ENCODE data around the gene HDAC3. TPM values are rescaled to one million over a fixed set of nuclear protein-coding genes. Genes with fewer than 3 reads are reported as not detected.

The HDAC3 gene
- polyA plus RNA-seq, 1 donor from 2014 or later: 96.1 TPM

DNA sequence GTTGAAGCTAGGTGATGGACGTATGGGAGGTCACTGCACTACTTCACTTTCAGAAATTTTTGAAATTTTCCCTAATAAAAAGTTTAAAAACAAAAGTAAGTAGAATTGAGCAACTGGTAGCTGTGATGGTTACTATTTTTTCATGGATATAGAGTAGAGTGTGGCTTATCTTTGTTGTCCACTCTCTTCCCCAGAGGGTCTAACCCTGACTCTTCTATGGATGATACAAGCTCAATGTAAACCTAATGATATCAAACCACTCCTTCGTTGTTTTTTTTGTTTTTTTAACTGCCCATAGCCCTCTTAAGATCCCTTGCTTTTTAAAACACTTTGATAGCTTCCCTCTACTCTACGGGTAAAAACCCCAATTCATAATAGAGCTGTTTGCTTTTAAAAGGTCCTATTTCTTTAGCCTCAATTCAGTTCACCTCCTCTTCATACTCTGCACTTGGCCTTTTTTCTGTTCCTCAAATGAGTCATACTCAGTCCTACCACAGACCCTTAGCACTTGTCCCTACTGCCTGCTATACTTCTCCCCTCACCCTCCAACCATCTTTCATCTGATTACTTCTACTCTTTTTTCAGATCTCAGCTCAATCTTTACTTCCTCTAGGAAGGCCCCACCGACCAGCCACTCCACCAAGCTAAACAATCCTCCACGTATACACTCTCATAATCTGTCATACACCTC lies 2.6 kb downstream of the HDAC3 start:
- Mint-ChIP-seq H3K27ac (peak overlapping the region in 1 of 3 donors; percentile 70), H3K4me1 (peaks cover 29 to 36% (median 31%) of the 10 kb centered on the region in 3 donors), H3K36me3 (peaks cover 3% of the 10 kb centered on the region), H3K9me3 (no peaks in the 10 kb centered on the region), H3K4me3 (peak overlapping the region in 3 of 4 donors; percentile 9 to 91 (median 12)), H3K27me3 (no peaks in the 10 kb centered on the region)

DNA sequence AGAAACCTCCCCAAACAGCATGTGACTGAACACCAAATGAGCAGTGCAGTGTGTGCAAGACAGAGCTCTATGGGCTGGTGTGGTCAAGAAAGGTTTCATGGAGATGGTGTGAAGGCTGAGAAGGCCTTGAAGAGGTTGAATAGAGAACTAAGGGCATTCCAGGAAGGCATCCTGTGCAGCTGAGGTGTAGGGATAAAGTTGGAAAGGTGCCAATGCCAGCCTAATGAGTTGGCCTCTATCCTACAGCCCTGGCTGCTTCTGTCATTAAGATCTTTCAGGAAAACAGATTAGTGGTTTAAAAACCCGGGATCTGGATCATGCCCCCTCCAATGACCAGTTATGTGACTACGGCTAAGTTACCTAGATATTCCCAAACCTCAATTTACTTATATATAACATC lies 4.0 kb downstream of the HDAC3 start:
- no peak overlapping the region for H3K27ac Mint-ChIP-seq
- peaks cover 27 to 31% (median 28%) of the 10 kb centered on the region in 3 donors for H3K4me1 Mint-ChIP-seq
- no peaks in the 10 kb centered on the region for H3K27me3 Mint-ChIP-seq
- peaks cover 3% of the 10 kb centered on the region for H3K36me3 Mint-ChIP-seq
- no peaks in the 10 kb centered on the region for H3K9me3 Mint-ChIP-seq
- H3K4me3 Mint-ChIP-seq: peak overlapping the region in 1 of 4 donors; percentile 40

DNA sequence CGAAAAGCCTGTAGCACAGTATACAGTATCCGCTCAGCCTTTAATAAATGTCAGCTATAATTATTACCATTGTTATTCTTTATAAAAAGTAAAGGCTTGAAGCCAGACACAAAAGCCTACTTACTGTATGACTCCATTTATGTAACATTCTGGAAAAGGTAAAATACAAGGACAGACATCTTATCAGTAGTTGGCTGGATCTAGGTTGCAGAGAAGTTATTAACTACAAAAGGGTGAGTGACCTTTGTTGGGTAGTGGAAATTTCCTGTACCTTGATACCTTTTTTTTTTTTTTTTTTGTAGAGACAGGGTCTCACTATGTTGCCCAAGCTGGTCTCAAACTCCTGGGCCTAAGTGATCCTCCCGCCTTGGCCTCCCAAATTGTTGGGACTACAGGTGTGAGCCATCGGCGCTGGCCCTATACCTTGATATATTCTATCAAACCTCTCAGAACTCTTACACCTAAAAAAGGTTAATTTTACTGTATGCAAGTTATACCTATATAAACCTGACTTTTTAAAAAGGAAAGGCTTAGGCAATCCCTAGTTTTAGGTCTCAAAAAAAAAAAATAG lies 6.0 kb downstream of the HDAC3 start:
- H3K4me3 Mint-ChIP-seq: no peak overlapping the region
- H3K27ac Mint-ChIP-seq: no peak overlapping the region
- H3K4me1 Mint-ChIP-seq: peaks cover 21 to 24% (median 21%) of the 10 kb centered on the region in 3 donors
- no peaks in the 10 kb centered on the region for H3K27me3 Mint-ChIP-seq
- H3K9me3 Mint-ChIP-seq: no peaks in the 10 kb centered on the region
- peaks cover 3% of the 10 kb centered on the region for H3K36me3 Mint-ChIP-seq

DNA sequence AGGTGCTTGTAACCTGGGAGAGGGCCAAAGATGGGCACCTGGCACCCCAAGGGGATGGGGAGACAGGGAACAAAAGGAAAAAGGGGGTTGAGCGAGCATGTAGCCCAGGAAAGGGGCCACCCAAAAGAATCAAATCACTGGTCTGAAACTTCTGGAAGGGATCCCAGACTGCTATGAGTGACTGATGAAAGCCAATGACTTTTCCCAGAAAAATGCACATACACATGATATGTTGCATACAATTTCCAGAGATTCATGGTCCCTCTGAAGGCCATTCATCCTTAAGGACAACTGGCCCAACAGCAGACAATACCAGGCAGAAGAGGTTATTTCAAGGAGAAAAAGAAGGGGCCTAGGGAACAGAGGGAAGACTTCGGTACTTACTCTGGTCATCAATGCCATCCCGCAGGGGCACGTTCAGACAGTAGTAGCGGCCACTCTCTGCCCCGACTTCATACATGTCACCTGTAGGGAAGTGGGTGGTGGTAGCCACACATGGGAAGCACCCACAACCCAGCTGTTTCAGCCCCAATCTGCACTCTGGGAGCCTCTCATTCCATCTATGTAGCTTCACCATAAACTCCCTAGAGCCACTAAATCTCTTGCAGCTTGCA lies 8.4 kb downstream of the HDAC3 start:
- Mint-ChIP-seq H3K4me1 (peaks cover 7 to 19% (median 13%) of the 10 kb centered on the region in 3 donors), H3K4me3 (no peak overlapping the region), H3K27me3 (no peaks in the 10 kb centered on the region), H3K9me3 (no peaks in the 10 kb centered on the region), H3K27ac (no peak overlapping the region), H3K36me3 (peaks cover 3% of the 10 kb centered on the region)

DNA sequence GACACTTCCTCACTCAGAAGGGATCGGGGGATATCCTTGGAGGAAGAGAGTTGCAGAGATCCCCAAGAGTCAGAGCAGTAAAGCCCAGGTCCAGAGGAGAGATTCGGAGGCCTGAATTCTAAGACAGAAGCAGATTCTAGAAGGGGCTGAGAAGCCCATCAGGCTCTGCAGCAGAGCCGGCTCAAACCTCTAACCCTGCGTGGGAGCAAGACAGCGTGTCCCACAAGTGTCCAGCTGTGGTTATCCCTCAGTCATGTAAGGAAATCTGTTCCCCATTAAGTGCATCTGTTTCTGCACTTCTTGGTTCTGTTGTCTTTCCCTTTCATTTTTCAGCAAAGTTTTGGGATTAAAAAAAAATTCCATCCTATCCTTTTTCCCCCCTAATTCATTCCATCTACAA lies 13.0 kb downstream of the HDAC3 start:
- peak overlapping the region in 3 of 4 donors; percentile 23 to 85 (median 31) for H3K4me3 Mint-ChIP-seq
- no peaks in the 10 kb centered on the region for H3K27me3 Mint-ChIP-seq
- H3K27ac Mint-ChIP-seq: peak overlapping the region; percentile 23 to 86 (median 23)
- H3K36me3 Mint-ChIP-seq: peaks cover 3% of the 10 kb centered on the region
- peaks cover 15 to 22% (median 15%) of the 10 kb centered on the region in 3 donors for H3K4me1 Mint-ChIP-seq
- H3K9me3 Mint-ChIP-seq: no peaks in the 10 kb centered on the region

DNA sequence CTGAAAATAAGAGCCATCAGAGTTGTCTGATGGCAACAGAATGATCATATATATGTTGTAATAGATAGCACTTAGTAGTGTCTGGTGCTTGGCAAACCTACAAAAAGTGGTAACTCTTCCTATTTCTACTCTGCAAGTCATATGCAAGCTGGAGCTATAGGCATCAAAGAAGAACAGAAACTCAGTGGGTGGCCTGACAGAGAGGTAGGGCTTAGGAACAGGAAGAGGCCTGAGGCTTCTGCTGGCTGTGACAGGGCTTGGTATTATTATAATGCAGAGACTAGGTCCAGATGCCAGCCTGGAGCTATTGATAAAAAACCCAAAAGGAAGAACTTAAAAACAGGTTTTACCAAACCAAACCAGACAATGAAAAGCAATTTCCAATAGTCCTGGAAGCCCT lies 13.5 kb downstream of the HDAC3 start:
- H3K4me3 Mint-ChIP-seq: peak overlapping the region; percentile 23 to 85 (median 34)
- peaks cover 3% of the 10 kb centered on the region for H3K36me3 Mint-ChIP-seq
- H3K4me1 Mint-ChIP-seq: peaks cover 15 to 22% (median 17%) of the 10 kb centered on the region in 3 donors
- no peaks in the 10 kb centered on the region for H3K9me3 Mint-ChIP-seq
- H3K27ac Mint-ChIP-seq: peak overlapping the region; percentile 23 to 71 (median 23)
- no peaks in the 10 kb centered on the region for H3K27me3 Mint-ChIP-seq

DNA sequence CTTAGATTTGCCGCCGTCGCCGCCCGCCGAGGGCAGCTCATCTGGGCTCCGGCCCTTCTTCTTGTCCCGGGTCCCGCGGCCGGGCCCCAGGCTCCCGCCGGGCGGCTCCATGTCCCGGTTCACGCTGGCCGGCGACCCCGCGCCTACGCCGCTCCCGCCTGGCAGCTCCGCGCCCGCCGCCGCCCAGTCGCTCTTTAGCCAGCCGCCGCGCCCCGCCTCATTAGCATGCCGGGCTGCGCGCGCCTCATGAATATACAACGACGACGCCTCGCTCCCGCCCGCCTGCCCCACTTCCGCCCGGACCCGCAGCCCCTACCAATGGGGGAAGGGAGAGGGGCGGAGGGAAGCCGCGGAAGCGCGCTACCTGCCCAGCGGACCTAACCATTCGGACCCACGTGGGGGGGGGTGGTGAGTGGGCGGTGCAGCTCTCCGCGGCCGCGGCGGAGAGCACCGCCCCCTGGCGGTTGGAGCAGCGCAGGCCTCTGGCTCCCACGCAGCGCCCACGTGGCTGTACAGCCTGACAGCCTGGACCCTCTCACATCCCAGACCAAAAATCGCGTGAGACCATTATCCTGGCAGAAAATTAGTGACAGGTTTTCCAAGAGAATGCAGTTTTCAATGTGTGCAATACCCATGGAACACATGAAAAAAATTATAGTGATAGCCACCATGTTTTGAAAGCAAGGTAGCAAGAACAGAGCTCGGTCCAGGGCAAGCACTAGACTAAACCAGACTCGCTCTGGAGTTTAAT lies 17.7 kb downstream of the HDAC3 start, which contains the start of gene DIAPH1:
Gene DIAPH1 (minus strand): TSS at position 197 of the 751 bp plus-strand sequence. CDS start 86 bp downstream, at position 111.
- Mint-ChIP-seq H3K4me1 (peaks cover 31 to 50% (median 40%) of the 10 kb centered on the region in 3 donors), H3K36me3 (peaks cover 3% of the 10 kb centered on the region), H3K4me3 (peak within 1 kb of the TSS; percentile 96 to 98 (median 96)), H3K9me3 (no peaks in the 10 kb centered on the region), H3K27me3 (no peaks in the 10 kb centered on the region), H3K27ac (peak within 1 kb of the TSS; percentile 89 to 98 (median 92))

DNA sequence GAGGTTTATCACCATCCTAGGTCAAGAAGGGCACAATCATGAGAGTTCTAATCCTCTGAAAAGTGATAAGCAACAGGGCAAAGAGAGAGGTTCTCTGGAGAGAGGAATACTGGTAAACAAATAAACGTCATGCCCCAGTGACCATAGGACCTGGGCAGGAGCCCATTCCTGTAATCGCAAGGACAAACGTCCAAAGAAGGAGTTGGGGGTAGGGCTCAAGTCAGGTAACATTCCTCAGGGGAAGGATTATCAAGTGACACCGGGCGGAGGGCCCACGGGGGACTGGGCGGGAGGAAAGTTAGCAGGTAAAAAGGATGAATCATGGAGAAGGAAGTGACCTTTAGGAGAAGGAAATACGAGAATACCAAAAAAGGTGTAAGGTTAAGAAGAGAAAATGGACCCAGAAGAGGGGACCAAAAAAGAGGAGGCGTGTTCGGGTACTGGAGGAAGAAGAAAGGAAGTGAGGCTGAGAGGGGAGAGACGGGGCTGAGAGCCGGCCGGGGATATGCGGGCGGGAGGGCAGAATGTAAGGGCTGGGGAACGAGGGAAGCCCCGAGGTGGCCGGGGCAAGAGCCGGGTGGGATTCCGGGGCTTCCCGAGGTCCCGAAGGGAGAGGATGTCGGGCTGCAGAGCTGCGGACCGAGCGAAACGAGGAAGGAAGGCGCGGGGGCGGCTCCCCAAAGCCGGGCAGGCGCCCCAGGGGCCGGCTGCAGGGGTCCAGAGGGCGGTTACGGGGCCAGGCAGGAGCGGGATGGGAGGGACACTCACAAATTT lies 18.4 kb downstream of the HDAC3 start:
- Mint-ChIP-seq H3K27me3 (no peaks in the 10 kb centered on the region), H3K27ac (peak overlapping the region; percentile 89 to 98 (median 92)), H3K9me3 (no peaks in the 10 kb centered on the region), H3K36me3 (peaks cover 4% of the 10 kb centered on the region), H3K4me1 (peaks cover 31 to 49% (median 43%) of the 10 kb centered on the region in 3 donors), H3K4me3 (peak overlapping the region; percentile 96 to 98 (median 96))

DNA sequence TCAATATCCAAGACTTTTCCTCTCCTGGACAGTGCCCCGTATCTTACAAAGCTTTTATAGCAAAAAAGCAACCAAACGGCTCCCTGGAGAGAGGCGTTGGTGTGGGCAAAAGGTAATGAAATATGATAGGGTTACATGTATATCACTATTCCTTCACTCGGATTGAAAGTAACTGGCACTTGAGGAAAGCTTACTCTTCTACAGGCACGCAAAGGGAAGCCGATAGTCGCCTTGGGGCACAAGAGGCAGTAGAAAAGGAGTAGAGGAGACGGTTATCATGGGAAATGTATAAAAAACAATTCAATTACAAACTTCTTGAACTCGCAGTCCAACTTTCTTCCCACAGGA lies 19.0 kb downstream of the HDAC3 start:
- peaks cover 33 to 50% (median 45%) of the 10 kb centered on the region in 3 donors for H3K4me1 Mint-ChIP-seq
- peak overlapping the region; percentile 89 to 98 (median 92) for H3K27ac Mint-ChIP-seq
- H3K27me3 Mint-ChIP-seq: no peaks in the 10 kb centered on the region
- peak overlapping the region; percentile 96 to 98 (median 96) for H3K4me3 Mint-ChIP-seq
- H3K9me3 Mint-ChIP-seq: no peaks in the 10 kb centered on the region
- H3K36me3 Mint-ChIP-seq: peaks cover 9% of the 10 kb centered on the region

DNA sequence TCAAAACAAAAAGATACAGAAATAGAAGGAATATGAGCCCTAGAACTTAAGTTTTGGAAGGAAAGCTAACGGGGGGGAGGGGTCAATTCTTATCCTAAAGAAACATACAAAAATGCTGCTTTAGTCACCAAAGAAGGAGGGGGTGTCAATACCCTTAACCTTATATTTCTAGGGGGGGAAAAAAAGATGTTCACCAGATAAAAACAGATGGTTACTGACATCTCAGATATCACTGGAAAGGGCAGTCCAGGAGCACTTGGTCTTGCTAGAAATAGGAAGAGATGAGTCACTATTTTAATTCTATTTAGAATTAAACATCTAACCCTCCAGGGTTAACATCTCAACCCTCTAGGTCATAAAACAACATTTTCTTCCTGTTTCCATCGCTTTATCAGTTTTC lies 19.5 kb downstream of the HDAC3 start:
- Mint-ChIP-seq H3K4me3 (peak overlapping the region; percentile 96 to 98 (median 96)), H3K4me1 (peaks cover 38 to 50% (median 47%) of the 10 kb centered on the region in 3 donors), H3K9me3 (no peaks in the 10 kb centered on the region), H3K36me3 (peaks cover 9% of the 10 kb centered on the region), H3K27ac (peak overlapping the region in 2 of 3 donors; percentile 78 to 92), H3K27me3 (no peaks in the 10 kb centered on the region)

DNA sequence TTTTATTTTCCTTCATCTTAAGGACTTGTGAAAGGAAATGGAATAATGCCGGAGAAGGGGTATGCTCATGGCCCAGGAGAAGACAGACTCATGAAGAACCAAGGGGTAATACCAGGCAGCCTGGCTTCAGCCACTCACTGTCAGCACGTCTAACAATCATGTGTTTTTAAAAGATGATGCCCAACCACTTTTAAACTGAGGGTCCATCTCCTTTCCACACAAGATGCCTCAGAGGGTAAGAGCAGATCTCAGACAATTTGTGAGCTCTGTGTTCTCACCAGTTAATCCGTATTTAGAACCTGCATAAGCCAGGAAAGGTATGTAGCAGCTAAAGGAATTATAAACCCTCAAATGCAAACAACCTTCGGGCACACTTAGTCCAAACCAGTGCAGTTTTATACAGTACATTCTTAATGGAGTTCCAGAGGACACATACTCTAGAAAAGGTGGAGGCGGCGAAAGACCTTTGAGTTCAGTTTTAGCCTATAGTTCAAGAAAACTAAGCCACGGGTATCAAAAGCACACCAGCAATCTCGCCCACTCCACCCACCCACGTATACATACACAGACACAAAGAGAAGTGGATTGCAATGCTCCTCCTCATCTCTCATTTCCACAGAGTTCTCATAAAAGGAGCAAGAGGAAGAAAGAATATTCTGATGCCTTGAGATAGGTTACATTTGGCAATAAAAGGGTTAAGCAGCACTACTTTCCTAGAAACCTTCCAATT lies 20.5 kb downstream of the HDAC3 start:
- H3K4me1 Mint-ChIP-seq: peaks cover 44 to 54% (median 48%) of the 10 kb centered on the region in 3 donors
- no peaks in the 10 kb centered on the region for H3K9me3 Mint-ChIP-seq
- H3K27me3 Mint-ChIP-seq: no peaks in the 10 kb centered on the region
- H3K36me3 Mint-ChIP-seq: peaks cover 5% of the 10 kb centered on the region
- H3K4me3 Mint-ChIP-seq: peak overlapping the region; percentile 96 to 98 (median 96)
- H3K27ac Mint-ChIP-seq: peak overlapping the region in 1 of 3 donors; percentile 92

DNA sequence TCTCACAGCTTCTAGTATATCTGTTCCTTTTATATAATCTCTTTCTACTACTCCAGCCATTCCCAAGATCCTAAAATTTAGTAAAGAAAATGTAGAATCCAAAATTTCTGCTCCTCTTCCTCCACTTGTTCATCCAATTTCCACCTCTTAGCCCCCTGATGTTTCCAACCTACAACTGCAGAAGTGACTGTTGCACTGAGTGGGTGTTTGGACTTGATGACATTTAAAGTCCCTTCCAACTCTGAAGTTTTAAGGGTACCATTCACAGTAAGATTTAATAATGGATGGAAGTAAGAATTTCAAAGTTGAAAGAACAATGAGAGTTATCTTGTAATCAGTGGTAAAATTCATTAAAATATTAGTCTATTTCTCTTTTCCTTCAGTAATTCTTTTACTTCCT lies 23.3 kb downstream of the HDAC3 start:
- peaks cover 54 to 66% (median 65%) of the 10 kb centered on the region in 3 donors for H3K4me1 Mint-ChIP-seq
- H3K27me3 Mint-ChIP-seq: no peaks in the 10 kb centered on the region
- H3K4me3 Mint-ChIP-seq: peak overlapping the region in 3 of 4 donors; percentile 24 to 58 (median 43)
- H3K36me3 Mint-ChIP-seq: peaks cover 5% of the 10 kb centered on the region
- H3K9me3 Mint-ChIP-seq: no peaks in the 10 kb centered on the region
- peak overlapping the region in 1 of 3 donors; percentile 16 for H3K27ac Mint-ChIP-seq

DNA sequence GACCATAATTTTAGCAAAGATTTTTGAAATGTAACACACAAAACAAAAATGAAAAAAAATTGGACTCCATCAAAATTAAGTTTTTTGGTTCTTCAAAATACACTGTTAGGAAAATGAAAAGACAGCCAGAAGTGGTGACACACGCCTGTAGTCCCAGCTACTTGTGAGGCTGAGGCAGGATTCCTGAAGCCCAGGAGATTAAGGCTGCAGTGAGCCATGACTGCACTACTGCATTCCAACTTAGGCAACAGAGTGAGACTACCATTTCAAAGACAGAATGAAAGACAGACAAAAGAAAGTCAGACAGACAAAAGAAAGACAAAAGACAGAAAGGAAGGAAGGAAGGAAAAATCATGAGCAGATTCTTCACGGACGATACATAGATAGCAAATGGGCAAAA lies 25.4 kb downstream of the HDAC3 start:
- Mint-ChIP-seq H3K27ac (peak overlapping the region in 1 of 3 donors; percentile 91), H3K4me3 (peak overlapping the region in 1 of 4 donors; percentile 33), H3K4me1 (peaks cover 48 to 65% (median 64%) of the 10 kb centered on the region in 3 donors), H3K36me3 (peaks cover 5% of the 10 kb centered on the region), H3K9me3 (no peaks in the 10 kb centered on the region), H3K27me3 (no peaks in the 10 kb centered on the region)
